Lung (tissue), 12 donors: ENCODE data around the gene MSRB1. TPM values are rescaled to one million over a fixed set of nuclear protein-coding genes. Genes with fewer than 3 reads are reported as not detected.

ENCODE experiments used
- ATAC-seq: fragments of 200-7000 bp; cut with Tn5 transposase; one replicate; pipeline ENCODE4 v1.9.1; 2020; ENCODE audit warnings: moderate number of reproducible peaks; ENCODE audit not compliant: insufficient read depth, low FRiP score
- DNase-seq, 3 donors: peaks; one replicate each; pipeline ENCODE4 v3.0.0-alpha.2; 2013 to 2017
- H3K27ac ChIP-seq, 2 donors: one replicate each; pipeline ENCODE4 v1.5.1; 2013; ENCODE audit warnings: mild to moderate bottlenecking in 2 of 2, moderate library complexity in 2 of 2, control low read depth in 1 of 2, inconsistent platforms in 1 of 2, low read depth in 1 of 2, low read length in 1 of 2
- H3K27me3 ChIP-seq, 3 donors: one replicate each; pipeline ENCODE4 v1.5.1; 2013; ENCODE audit warnings: low read length in 2 of 3; ENCODE audit not compliant: control insufficient read depth in 3 of 3, insufficient read depth in 3 of 3
- H3K36me3 ChIP-seq, 4 donors: one replicate each; pipeline ENCODE4 v1.5.1; 2013; ENCODE audit warnings: low read length in 4 of 4, mild to moderate bottlenecking in 1 of 4, moderate library complexity in 1 of 4; ENCODE audit not compliant: control insufficient read depth in 4 of 4, insufficient read depth in 4 of 4
- H3K4me1 ChIP-seq, 5 donors: one replicate each; pipeline ENCODE4 v1.5.1; 2013; ENCODE audit warnings: low read length in 5 of 5, mild to moderate bottlenecking in 2 of 5, moderate library complexity in 1 of 5; ENCODE audit not compliant: control insufficient read depth in 5 of 5, insufficient read depth in 5 of 5
- H3K4me3 ChIP-seq: one replicate; pipeline ENCODE4 v1.5.1; 2013; ENCODE audit warnings: mild to moderate bottlenecking, control low read depth, moderate library complexity
- H3K9ac ChIP-seq, 2 donors: one replicate each; pipeline ENCODE4 v1.5.1; 2013; ENCODE audit warnings: low read length in 2 of 2, control low read depth in 1 of 2; ENCODE audit not compliant: insufficient read depth in 1 of 2
- H3K9me3 ChIP-seq, 4 donors: one replicate each; pipeline ENCODE4 v1.5.1; 2013; ENCODE audit warnings: low read length in 3 of 4, mild to moderate bottlenecking in 1 of 4, moderate library complexity in 1 of 4; ENCODE audit not compliant: control insufficient read depth in 4 of 4, insufficient read depth in 3 of 4
- CTCF ChIP-seq: IDR thresholded peaks from 2 replicates; pipeline ENCODE4 v1.5.1; 2012; ENCODE audit warnings: mild to moderate bottlenecking; ENCODE audit errors: control extremely low read depth, extremely low read depth
- WGBS, 2 donors: extraction: QIAGEN DNeasy Blood & Tissue Kit; methylation state at CpG; one replicate each; pipeline ENCODE4 v1.1.7; 2013; 5-methylcytosine and 5-hydroxymethylcytosine counted together
- polyA plus RNA-seq, 2 donors: library from polyadenylated mRNA; stranded (reverse); fragments of 200-250 nt; gene quantifications; one replicate each; pipeline ENCODE4 v1.2.1, GENCODE V29; 2013
- total RNA-seq, 2 donors: library from RNA; depleted of rRNA in 1 of 2; stranded (reverse); fragments of >200 nt in 1 of 2; gene quantifications; one replicate each; pipeline ENCODE4 v1.2.1, GENCODE V29; 2014 to 2021
- donor health status: control.
- donor health status: control.
- donor health status: Bipolar disorder and iron deficiency.
- donor health status: healthy.
- donor health status: DM: yes; HTN: yes; CAD: no.

MSRB1 gene
- total and polyA plus RNA-seq, 4 donors: 11.1 to 164 (median 51.2) TPM

GRCh38 chr16:1914084-1914608, 28.9 kb downstream of the MSRB1 start:
- peaks cover under 1 to 31% (median 19%) of the 10 kb centered on the region in 3 donors for H3K27me3 ChIP-seq
- peaks cover 0 to 10% (median 0%) of the 10 kb centered on the region in 5 donors for H3K4me1 ChIP-seq
- WGBS, 2 donors: 40% methylated on average over 14 to 15 of the region's 15 CpGs

GRCh38 chr16:1913327-1914083, 29.5 kb downstream of the MSRB1 start:
- Histone ChIP-seq H3K36me3 (no peaks in the 10 kb centered on the region), H3K9me3 (peaks cover 0 to 2% (median 0%) of the 10 kb centered on the region in 4 donors), H3K27ac (no peak overlapping the region), H3K9ac (no peak overlapping the region), H3K4me1 (peaks cover 0 to 7% (median 0%) of the 10 kb centered on the region in 5 donors), H3K27me3 (peaks cover 0 to 28% (median 14%) of the 10 kb centered on the region in 3 donors), H3K4me3 (no peak overlapping the region)
- TF ChIP-seq CTCF: no peak
- WGBS, 2 donors: 53 to 56% methylated on average over 21 of the region's 21 CpGs
- ATAC-seq (no peak), DNase-seq (peak in 1 of 3 donors; percentile 35)

More at GRCh38 chr16:1914084-1914608, 28.9 kb downstream of the MSRB1 start:
- no peak overlapping the region for H3K27ac ChIP-seq
- no peak for ATAC-seq
- H3K36me3 ChIP-seq: no peaks in the 10 kb centered on the region
- no peak for DNase-seq
- no peak overlapping the region for H3K4me3 ChIP-seq
- H3K9ac ChIP-seq: no peak overlapping the region
- TF ChIP-seq CTCF: no peak
- H3K9me3 ChIP-seq: peaks cover 0 to 4% (median 0%) of the 10 kb centered on the region in 4 donors

- Histone ChIP-seq H3K4me3 (no peak overlapping the region), H3K27ac (no peak overlapping the region), H3K9ac (no peak overlapping the region), H3K9me3 (peaks cover 0 to 2% (median 0%) of the 10 kb centered on the region in 4 donors), H3K27me3 (peaks cover 0 to 21% (median 13%) of the 10 kb centered on the region in 3 donors), H3K4me1 (peaks cover 0 to 6% (median 0%) of the 10 kb centered on the region in 5 donors), H3K36me3 (no peaks in the 10 kb centered on the region)
- no peak for TF ChIP-seq CTCF
- 87 to 91% methylated on average over 15 to 17 of the region's 17 CpGs for WGBS, 2 donors
- DNase-seq: no peak
- ATAC-seq: no peak
These were observed 30.8 kb downstream of the MSRB1 start for GRCh38 chr16:1912215-1912543.
